Measurements from ENCODE around the gene CFL1. TPM values are rescaled to one million over a fixed set of nuclear protein-coding genes. Genes with fewer than 3 reads are reported as not detected.
A peak's percentile ranks its signal among the peaks of the same experiment; 100 is the strongest.
"Not testable (repeated sequence)": the region's sequence is repeated elsewhere in the genome, so short reads cannot be mapped to it uniquely, and the experiment has no call there.

The CFL1 gene
- total RNA-seq, 1 donor from 2014 or later, result 687 TPM

- peak; percentile 96 to 98 for DNase-seq (ENCODE audit: low read depth in 2 of 2)
Measured at GRCh38 chr11:65859095-65859811, 1.3 kb upstream of the CFL1 start.

DNA sequence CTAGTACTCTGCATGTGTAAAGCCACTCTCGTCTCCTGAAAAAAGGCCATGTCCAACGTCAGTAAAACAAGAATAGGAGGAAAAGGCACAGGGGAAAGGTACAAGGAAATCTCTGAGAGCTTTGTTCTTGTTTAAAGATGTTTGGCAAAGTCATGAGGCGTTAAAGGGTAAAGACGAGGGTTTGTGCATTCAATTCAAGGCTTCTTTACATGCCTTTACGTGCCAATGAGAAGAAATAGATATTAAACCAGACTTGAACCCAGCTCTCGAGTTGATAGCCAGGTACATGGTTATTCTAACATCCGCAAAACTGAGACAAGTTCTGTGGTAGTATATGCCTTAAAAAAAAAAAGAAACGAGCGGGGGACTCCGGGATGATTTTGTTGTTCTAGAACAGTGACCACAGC lies 704 bp upstream of the CFL1 start:
- peak in 1 of 2 donors; percentile 32 for DNase-seq (ENCODE audit: low read depth in 2 of 2)

DNA sequence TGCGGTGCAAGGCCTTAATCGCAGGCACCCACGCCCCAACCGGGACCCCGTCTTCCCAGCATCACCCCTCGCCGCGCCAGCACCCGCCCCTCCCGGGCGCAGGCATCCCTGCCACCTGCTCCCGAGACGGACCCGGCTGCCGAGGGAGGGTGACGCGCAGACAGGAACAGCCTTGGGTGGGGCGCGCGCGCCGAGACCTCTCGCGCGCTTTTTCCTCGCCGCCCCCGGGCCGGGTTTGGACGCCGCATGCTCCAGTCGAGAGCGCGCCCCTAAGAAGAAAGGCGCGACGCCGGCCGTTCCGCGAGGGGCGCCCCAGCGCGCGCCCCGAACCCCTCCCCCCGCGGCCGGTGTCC lies 504 bp downstream of the CFL1 start:
- peak in 1 of 2 donors; percentile 33 for DNase-seq (ENCODE audit: low read depth in 2 of 2)

DNA sequence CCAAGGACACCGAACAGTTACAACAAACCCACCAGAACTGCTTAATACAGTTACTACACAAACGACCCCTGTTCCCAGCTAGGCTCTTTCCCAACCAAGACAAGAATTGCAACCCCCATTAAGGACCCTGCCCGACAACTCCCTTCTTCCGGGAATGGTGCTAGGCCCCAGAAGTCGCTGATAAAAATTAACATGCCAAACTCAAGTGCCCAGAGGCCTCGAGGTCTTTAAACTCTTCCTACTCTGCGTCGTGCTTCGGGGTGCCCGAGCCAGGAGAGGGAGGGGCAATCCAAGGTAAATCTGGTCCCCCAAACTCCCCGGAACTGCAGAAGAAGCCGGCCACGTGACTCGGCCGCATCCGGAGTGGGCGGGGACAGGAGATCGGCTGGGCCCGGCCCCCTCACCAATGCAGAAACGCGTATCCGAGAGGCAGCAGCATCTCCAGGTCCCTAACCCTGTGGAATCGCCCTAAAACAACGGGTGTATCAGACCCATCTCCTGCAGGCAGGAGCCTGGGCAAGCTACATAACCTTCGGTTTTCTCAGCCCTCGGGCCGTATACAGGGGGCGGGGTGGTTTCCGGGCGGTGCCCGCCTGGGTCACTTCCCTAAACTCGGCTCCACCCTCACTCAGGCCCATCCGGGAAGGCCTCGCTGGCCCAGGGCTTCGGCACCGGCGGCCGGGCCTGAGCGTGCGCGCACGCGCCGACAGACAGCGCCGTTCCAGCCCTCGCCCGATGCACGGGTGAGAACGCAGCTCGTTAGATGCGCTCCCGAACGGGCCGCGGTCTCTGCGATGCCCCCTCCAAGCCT lies 1.1 kb downstream of the CFL1 start:
- peak; percentile 68 to 75 for DNase-seq (ENCODE audit: low read depth in 2 of 2)

DNA sequence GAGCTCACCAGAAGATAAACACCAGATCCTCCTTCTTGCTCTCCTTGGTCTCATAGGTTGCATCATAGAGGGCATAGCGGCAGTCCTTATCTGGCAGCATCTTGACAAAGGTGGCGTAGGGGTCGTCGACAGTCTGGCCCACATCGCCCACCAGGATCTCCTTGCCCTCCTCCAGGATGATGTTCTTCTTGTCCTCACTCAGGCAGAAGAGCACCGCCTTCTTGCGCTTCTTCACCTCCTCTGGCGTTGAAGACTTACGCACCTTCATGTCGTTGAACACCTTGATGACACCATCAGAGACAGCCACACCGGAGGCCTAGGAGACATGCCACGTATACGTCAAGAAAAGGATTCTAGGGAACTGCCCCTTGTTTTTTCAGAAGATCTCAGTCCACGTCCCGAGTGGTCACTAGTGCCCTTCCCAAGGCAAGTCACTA lies 2.0 kb downstream of the CFL1 start:
- no peak for DNase-seq (ENCODE audit: low read depth in 2 of 2)

- DNase-seq (ENCODE audit: low read depth in 2 of 2), result no peak
Measured at GRCh38 chr11:65854852-65855837, 2.8 kb downstream of the CFL1 start.

DNA sequence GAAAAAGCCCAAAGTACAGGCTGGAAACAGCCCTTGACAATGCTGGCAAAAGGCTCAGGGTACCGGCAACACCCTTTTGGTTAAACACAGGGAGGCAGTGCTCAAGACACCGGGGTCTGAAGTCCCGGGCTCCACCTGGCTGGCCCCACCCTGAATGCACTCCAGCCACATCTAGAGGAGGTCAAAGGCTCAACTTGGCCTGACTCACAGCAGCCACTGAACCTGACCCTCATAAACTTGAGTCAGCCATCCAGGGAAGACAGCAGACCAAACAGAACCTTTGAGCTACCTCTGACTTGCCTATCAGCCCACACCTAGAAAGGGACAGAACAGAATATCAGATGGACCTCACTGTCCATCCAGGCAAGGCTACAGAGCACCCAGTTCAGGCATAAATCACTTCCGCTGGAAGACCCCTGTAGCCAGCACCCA lies 3.8 kb downstream of the CFL1 start:
- DNase-seq (ENCODE audit: low read depth in 2 of 2), result no peak

- DNase-seq (ENCODE audit: low read depth in 2 of 2), result no peak
Measured at GRCh38 chr11:65853246-65853979, 4.6 kb downstream of the CFL1 start.

DNA sequence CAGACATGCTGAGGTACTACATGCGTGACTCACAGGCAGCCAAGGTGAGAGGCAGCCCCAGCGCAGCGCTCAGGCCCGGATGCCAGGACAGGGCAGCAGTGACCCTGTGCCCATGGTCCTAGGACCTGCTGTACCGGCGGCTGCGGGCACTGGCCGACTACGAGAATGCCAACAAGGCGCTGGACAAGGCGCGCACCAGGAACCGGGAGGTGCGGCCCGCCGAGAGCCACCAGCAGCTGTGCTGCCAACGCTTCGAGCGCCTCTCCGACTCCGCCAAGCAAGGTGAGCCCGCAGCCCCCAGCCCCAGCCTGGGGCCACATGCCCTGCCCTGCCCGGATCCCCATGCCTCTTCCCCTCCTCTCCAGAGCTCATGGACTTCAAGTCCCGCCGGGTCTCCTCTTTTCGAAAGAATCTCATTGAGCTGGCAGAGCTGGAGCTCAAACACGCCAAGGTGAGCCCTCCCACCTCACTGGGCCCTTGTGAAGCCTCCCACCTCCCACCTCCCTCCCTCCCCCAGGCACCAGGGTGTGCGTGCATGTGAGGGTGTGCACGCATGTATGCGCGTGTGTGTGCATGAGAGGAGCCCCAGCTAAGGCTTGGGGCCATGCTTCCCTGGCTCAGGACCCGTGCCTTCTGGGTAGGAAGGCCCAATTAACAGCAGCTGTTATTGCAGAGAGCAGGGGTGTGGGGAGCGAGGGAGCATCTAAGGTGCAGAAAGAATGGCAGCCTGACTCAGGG lies 5.3 kb downstream of the CFL1 start:
- no peak for DNase-seq (ENCODE audit: low read depth in 2 of 2)

DNA sequence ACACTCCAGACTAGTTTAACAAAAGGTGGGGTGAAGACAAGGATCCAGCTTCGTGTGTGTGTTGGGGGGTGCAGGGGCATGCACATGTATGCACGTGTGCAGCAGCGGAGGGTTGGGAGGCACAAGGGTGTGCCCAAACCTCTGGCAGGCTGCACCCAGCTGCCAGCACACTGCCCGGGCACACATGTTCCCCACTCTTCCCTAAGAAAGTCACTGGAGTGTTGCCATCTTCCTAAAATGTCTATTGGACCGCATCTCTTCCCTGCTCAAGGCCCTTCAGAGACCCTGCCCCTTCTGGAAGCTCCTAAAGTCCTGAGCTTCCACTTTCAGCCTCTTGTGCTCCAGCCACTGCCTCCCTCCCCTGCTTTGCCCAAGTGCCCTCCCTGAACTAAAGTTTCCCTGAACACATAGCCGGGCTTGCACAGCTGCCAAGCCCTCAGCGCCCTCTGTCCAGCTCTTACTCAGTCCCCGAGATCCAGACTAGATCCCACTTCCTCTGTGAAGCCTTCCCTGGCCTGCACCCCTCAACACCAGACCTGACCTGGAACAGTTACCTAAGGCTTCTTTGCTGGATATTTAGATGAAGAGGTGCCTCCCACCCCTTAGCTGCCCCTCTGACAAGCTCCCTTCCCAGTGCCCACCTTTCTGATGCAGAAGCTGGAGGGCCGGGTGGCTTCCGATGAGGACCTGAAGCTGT lies 6.0 kb downstream of the CFL1 start:
- no peak for DNase-seq (ENCODE audit: low read depth in 2 of 2)

GRCh38 chr11:65851083-65851579 lies 6.8 kb downstream of the CFL1 start:
- DNase-seq (ENCODE audit: low read depth in 2 of 2), result no peak

- no peak for DNase-seq (ENCODE audit: low read depth in 2 of 2)
Measured at GRCh38 chr11:65850217-65851082, 7.5 kb downstream of the CFL1 start.

- DNase-seq (ENCODE audit: low read depth in 2 of 2), result no peak
Measured at GRCh38 chr11:65849771-65850216, 8.2 kb downstream of the CFL1 start.

- DNase-seq (ENCODE audit: low read depth in 2 of 2), result no peak
Measured at GRCh38 chr11:65849366-65849765, 8.6 kb downstream of the CFL1 start.

DNA sequence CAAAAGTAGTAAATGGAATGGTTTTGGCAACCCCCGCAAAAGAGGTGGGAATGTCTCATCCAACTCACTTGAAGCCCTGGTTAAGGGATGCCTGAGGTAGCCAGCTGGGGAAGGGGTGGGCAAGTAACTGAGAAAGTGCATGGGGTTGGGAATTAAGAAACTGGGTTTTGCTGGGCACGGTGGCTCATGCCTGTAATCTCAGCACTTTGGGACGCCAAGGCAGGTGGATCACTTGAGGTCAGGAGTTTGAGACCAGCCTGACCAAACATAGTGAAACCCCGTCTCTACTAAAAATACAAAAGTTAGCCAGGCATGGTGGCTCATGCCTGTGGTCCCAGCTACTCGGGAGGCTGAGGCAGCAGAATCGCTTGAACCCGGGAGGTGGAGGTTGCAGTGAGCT lies 9.3 kb downstream of the CFL1 start:
- not testable (repeated sequence) for DNase-seq (ENCODE audit: low read depth in 2 of 2)

DNA sequence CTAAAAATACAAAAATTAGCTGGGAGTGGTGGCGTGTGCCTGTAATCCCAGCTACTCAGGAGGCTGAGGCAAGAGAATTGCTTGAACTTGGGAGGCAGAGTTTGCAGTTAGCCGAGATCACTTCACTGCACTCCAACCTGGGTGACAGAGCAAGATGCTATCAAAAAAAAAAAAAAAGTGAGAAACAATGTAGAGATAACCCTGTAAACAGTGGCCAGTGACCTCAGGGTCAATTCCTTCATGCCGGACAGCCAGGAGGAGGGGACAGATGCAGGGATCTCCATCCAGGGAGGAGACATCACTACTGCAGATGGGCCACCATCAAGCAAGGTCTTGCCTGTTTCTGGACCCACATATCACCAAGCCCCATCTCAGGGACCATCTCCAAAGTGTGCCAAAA lies 10.2 kb downstream of the CFL1 start:
- DNase-seq (ENCODE audit: low read depth in 2 of 2), result no peak

DNA sequence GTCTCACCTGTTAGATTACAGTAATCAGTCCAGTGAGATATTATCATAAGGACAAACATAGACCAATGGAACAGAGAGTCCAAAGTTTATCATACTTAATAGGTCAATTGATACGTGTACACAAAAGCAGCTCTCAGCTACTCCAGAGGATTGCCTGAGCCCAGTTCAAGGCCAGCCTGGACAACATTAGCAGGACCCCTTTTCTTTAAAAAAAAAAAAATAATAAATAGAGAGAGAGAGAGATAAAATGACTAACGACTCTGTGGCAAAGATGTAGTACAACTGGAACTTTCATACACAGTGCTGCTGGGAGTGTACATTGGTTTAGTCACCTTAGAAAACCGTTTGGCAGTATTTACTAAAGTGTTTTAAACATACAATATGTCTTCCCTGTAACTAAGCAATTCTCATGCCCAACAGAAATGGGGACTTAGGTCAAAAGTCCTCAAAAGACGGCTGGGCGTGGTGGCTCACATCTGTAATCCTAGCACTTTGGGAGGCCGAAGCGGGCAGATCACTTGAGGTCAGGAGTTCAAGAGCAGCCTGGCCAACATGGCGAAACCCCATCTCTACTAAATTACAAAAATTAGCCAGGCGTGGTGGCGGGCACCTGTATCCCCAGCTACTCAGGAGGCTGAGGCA lies 13.6 kb downstream of the CFL1 start:
- DNase-seq (ENCODE audit: low read depth in 2 of 2), result no peak

DNA sequence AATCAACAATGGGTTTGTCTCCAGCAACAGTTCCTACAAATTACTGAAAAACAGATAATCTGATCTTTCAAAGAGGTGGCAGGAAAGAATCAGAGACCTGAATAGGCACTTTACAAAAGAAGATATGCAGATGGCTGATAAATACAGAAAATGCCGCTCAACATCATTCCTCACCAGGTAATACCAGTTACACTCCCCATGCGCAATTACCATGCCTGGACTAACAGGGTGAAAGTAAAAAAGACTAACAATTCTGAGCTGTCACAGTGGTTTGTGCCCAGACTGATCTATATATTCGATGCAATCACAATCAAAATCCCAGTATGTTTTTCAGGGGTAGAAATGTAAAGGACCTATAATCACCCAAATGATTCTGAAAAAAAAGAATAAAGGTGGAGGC lies 14.2 kb downstream of the CFL1 start:
- DNase-seq (ENCODE audit: low read depth in 2 of 2), result no peak

Data from lung microvascular endothelial cell (primary cell).